NB4 (cell line): ENCODE data around the gene FASTKD2.

ENCODE experiments used
- DNase-seq: peaks from one replicate; pipeline ENCODE4 v3.0.0; 2010; ENCODE audit warnings: low read depth
- H3K4me3 ChIP-seq: one replicate; pipeline ENCODE4 v1.5.1; 2011; ENCODE audit warnings: mild to moderate bottlenecking, low read depth, low read length, moderate library complexity
- MYC ChIP-seq: IDR thresholded peaks from 2 replicates; pipeline ENCODE4 v1.6.1; 2011; ENCODE audit warnings: low read depth, low read length
- POLR2A ChIP-seq: IDR thresholded peaks from 2 replicates; pipeline ENCODE4 v1.6.1; 2011; ENCODE audit warnings: mild to moderate bottlenecking; ENCODE audit not compliant: insufficient read length; ENCODE audit errors: extremely low read depth
- TF ChIP-seq, protein P1 (sequence below): IDR thresholded peaks from 2 replicates; pipeline ENCODE4 v1.6.1; 2011; ENCODE audit warnings: low read depth, low read length
- TF ChIP-seq, protein P2 (sequence below): IDR thresholded peaks from one replicate; pipeline ENCODE4 v1.5.1; 2012; ENCODE audit warnings: low read depth, low read length

Gene FASTKD2

DNA sequence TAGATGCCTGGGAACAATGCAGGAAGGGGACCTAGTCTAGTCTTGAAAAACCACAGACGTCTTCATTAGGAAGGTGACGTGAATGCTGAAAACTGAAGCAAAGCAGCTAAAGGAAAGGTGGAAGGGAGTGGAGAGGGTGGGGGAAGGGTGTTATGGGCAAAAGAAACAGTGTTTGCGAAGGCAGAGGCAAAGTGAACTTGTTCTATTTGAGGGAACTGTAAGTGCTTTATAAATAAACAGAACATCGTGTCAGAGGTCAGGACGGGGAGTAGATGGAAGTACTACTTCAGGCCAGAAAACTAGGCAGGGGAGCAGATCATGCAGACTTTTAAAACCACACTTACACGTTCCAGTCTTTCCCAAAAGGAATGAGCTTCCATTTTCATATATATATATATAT lies 57.8 kb downstream of the FASTKD2 start:
- H3K4me3 ChIP-seq, result no peak overlapping the region
- DNase-seq, result no peak
- TF ChIP-seq POLR2A (no peak), MYC (no peak)
- TF ChIP-seq, protein P1, sequence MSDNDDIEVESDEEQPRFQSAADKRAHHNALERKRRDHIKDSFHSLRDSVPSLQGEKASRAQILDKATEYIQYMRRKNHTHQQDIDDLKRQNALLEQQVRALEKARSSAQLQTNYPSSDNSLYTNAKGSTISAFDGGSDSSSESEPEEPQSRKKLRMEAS, result no peak
- TF ChIP-seq, protein P2, sequence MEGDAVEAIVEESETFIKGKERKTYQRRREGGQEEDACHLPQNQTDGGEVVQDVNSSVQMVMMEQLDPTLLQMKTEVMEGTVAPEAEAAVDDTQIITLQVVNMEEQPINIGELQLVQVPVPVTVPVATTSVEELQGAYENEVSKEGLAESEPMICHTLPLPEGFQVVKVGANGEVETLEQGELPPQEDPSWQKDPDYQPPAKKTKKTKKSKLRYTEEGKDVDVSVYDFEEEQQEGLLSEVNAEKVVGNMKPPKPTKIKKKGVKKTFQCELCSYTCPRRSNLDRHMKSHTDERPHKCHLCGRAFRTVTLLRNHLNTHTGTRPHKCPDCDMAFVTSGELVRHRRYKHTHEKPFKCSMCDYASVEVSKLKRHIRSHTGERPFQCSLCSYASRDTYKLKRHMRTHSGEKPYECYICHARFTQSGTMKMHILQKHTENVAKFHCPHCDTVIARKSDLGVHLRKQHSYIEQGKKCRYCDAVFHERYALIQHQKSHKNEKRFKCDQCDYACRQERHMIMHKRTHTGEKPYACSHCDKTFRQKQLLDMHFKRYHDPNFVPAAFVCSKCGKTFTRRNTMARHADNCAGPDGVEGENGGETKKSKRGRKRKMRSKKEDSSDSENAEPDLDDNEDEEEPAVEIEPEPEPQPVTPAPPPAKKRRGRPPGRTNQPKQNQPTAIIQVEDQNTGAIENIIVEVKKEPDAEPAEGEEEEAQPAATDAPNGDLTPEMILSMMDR, result no peak

DNA sequence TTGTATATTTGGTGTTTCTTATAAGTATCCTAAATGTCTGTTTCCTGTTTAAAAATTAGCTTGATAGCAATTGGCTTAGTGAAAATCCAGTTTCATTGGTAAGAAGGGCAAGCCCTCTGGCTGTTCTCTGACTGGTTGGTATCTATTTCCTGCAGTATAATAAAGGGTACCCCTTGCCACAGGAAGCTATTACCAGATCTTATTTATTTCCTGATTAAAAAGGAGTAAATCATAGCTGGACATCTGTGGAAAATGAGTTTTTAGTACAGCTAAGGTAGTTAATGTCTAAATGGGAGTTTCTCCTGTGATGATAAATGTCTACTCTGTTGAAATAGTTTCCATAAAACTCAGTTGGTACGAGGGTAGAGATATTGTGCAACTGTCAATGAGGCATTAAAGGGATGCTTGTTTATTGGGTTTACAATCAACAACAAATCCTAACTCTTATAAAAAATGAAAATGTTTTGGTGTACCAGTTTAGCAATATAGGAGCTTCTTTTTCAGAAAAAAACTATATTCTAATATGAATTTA lies 58.7 kb downstream of the FASTKD2 start:
- no peak for DNase-seq
- TF ChIP-seq, protein P2, result no peak
- TF ChIP-seq MYC, result no peak
- TF ChIP-seq, protein P1, result no peak
- no peak overlapping the region for H3K4me3 ChIP-seq

DNA sequence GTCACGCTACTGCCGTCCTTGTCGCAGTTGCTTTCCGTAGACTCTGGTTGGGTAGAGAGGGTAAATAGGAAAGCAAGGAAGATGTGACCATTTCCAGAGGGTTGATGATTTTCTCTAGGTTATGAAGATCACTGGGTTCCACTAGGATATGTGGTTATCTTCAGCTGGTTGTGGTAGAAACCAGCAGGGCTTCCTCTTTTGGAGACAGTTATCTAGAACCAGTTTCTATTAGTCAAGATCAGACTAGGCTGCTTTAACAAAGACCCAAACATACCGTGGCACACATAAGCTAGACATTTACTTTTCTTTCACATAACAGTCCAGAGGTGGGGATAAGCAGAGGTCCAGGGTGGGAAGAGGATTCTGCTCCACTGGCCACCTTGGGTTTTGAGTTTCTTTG lies 59.6 kb downstream of the FASTKD2 start:
- no peak overlapping the region for H3K4me3 ChIP-seq
- TF ChIP-seq, protein P2, result no peak
- TF ChIP-seq MYC (no peak), POLR2A (no peak)
- TF ChIP-seq, protein P1, result no peak
- peak; percentile 45 for DNase-seq

DNA sequence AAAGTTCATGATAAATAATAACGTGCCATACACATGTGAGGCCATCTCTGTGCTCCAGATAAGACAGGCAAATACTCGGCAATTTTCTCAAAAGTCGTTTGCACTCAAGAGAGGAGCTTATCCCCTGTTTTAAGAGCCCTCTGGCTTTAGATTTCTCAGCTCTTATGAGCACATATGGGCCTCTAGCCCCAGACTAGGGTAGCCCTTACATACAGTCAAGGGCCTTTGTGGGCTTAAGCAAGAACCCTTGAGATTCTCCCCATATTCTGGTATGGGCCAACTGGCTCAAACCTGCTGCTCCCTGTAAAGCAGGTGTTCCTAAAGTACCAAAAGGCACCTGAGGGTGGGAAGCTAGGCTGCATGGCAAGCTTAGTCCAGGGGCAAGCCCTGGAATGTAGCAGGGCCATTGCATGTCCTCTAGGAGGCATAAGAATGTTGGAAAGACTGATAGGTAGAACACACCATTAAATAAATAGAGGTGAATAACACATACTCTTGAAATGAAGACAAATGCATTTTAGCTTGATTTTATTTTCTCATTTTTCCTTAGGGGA lies 66.1 kb downstream of the FASTKD2 start:
- no peak for DNase-seq
- TF ChIP-seq, protein P2, result no peak
- TF ChIP-seq MYC (no peak), POLR2A (no peak)
- TF ChIP-seq, protein P1, result no peak
- H3K4me3 ChIP-seq, result no peak overlapping the region

DNA sequence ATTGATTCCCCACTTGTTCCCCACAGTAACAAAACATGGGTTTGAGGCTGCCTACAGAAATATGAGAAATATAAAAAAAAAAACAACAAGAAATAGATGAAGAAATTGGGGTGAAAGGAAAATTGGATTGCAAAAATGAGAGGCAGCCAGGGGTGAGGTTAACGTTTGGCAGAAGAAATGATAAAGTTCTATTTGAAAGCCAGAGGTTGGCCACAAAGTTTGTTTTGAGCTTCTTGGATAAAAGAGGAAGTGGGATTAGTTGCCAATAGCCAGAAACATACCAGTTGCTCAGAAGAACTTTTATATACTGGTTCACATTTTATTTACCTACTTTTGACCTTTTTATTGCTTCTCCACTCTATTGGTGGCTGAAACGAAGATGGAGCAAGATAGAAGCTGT lies 67.5 kb downstream of the FASTKD2 start:
- H3K4me3 ChIP-seq, result no peak overlapping the region
- peak; percentile 59 for DNase-seq
- TF ChIP-seq, protein P2, result no peak
- TF ChIP-seq MYC (no peak), POLR2A (no peak)
- TF ChIP-seq, protein P1, result no peak

DNA sequence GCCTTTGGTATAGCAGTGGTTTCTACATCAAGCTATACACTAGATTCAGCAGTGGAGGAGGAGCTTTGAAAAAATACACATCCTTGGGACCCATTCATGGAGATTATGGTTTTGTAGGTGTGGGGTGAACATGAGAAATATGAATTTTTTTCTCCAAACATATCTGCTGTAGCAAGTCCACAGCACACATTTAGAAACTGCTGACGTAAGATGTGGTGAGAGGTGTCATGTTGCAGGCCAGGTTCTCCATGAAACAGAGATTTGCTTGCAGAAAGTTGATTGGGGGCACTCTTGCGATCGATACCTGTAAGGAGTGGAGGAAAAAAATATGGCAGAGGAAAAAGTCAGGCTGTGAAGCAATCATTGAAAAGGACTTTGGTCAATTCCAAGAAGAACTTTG lies 67.9 kb downstream of the FASTKD2 start:
- no peak for TF ChIP-seq MYC
- no peak for TF ChIP-seq POLR2A
- TF ChIP-seq, protein P2, result no peak
- TF ChIP-seq, protein P1, result no peak
- DNase-seq, result no peak
- no peak overlapping the region for H3K4me3 ChIP-seq
